WTC11 (cell line): ENCODE measurements around the gene BECN2.

Source experiments
- CTCF ChIP-seq: fragments of 200-600 bp; IDR thresholded peaks from 2 replicates; pipeline ENCODE4 v1.8.0; 2022; ENCODE audit warnings: antibody characterized with exemption
- ESRRA ChIP-seq: sonication (generic); formaldehyde crosslinking; IDR thresholded peaks from 2 replicates; pipeline ENCODE4 v1.8.1; 2022; ENCODE audit warnings: mild to moderate bottlenecking, missing genetic modification reagents, borderline replicate concordance
- JUN ChIP-seq: sonication (generic); formaldehyde crosslinking; IDR thresholded peaks from 2 replicates; pipeline ENCODE4 v1.8.0; 2023; ENCODE audit warnings: mild to moderate bottlenecking, missing genetic modification reagents
- OVOL2 ChIP-seq: fragments of 250-450 bp; sonication (Bioruptor Pico); IDR thresholded peaks from 2 replicates; pipeline ENCODE4 v1.9.0; 2021; ENCODE audit warnings: mild to moderate bottlenecking, borderline replicate concordance
- RELA ChIP-seq: sonication (generic); formaldehyde crosslinking; IDR thresholded peaks from 2 replicates; pipeline ENCODE4 v1.8.1; 2022; ENCODE audit warnings: missing genetic modification reagents, mild to moderate bottlenecking, borderline replicate concordance
- TCF7 ChIP-seq: sonication (generic); formaldehyde crosslinking; IDR thresholded peaks from 2 replicates; pipeline ENCODE4 v1.8.0; 2022; ENCODE audit warnings: mild to moderate bottlenecking, low read depth, missing genetic modification reagents, moderate library complexity
- USF1 ChIP-seq: sonication (generic); formaldehyde crosslinking; IDR thresholded peaks from 2 replicates; pipeline ENCODE4 v1.8.0; 2022; ENCODE audit warnings: mild to moderate bottlenecking, missing genetic modification reagents

- TF ChIP-seq CTCF (no peak), ESRRA (CRISPR knock-in tag) (no peak), TCF7 (CRISPR knock-in tag) (no peak), OVOL2 (no peak), JUN (CRISPR knock-in tag) (no peak), RELA (no peak), USF1 (no peak)
Observed at GRCh38 chr1:242005866-242006535, 48.4 kb downstream of the BECN2 start.
